Neural progenitor cell (in vitro differentiated cells): ENCODE data around the gene PEPD.

Experiments used
- CTCF ChIP-seq: fragments of 200-600 bp; sonication (generic); IDR thresholded peaks from 2 replicates; pipeline ENCODE4 v1.5.1; 2017; ENCODE audit warnings: antibody characterized with exemption, mild to moderate bottlenecking
- EZH2 ChIP-seq: fragments of 200-600 bp; sonication (generic); IDR thresholded peaks from 2 replicates; pipeline ENCODE4 v1.6.1; 2017; ENCODE audit warnings: antibody characterized with exemption, mild to moderate bottlenecking, moderate library complexity

DNA sequence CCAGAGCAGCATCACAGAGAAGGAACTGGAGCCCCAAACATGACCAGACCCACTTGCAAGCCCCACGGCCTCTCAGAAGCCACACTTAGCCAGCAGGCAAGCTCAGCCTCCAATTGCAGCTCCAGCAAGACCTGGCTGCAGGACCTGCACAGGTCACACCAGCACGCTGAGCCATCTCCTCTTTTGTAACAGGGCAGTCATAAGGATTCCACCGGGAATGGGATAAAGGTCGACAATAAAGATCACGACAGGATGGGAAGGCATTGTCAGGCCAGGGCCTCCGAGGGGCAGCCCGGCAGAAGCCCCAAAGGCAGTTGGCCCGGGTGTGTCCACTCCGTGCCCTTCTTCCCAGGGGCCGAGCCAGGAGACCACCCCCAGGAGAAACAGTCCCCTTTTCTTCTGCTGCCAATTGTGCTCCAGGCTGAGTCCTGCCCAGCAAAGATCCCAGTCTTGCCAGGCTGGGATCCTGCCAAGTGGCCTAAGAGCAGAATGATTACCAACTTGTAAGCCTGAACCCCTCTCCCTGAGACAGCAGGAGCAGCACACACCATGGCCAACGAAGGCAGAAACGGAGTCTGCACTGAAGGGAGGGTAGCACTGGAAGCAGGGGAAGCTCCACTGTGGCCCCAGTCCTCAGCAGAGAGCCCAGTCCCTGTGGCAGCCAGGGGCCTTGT, 12.5 kb downstream of the PEPD start:
- TF ChIP-seq CTCF (no peak), EZH2 (no peak)
